ENCODE measurements around the gene PDE6D.

The PDE6D gene

GRCh38 chr2:231794383-231794782, 13.3 kb upstream of the PDE6D start:
- TF ChIP-seq TCF12 (IDR thresholded peaks at IDR 0.05; ENCODE audit: low read depth) (no peak), MAX (IDR thresholded peaks at IDR 0.05) (no peak), NFIC (IDR thresholded peaks at IDR 0.05) (no peak), CREB1 (IDR thresholded peaks at IDR 0.05; ENCODE audit: low read depth) (no peak), RAD21 (IDR thresholded peaks at IDR 0.05; ENCODE audit: low read depth) (no peak), ZBTB7A (IDR thresholded peaks at IDR 0.05; ENCODE audit: low read depth) (no peak), FOXM1 (IDR thresholded peaks at IDR 0.05; ENCODE audit: borderline replicate concordance, low read depth) (no peak), EGR1 (IDR thresholded peaks at IDR 0.05) (no peak), TEAD4 (IDR thresholded peaks at IDR 0.05) (no peak), YY1 (IDR thresholded peaks at IDR 0.05; ENCODE audit: low read depth) (no peak), REST (IDR thresholded peaks at IDR 0.05; ENCODE audit: low read depth) (no peak), CEBPB (IDR thresholded peaks at IDR 0.05) (no peak), TAF1 (IDR thresholded peaks at IDR 0.05; ENCODE audit: low read depth) (no peak), EP300 (IDR thresholded peaks at IDR 0.05; ENCODE audit: borderline replicate concordance) (no peak), USF1 (IDR thresholded peaks at IDR 0.05) (no peak)

- TF ChIP-seq RAD21 (IDR thresholded peaks at IDR 0.05; ENCODE audit: low read depth) (no peak), EGR1 (IDR thresholded peaks at IDR 0.05) (no peak), TAF1 (IDR thresholded peaks at IDR 0.05; ENCODE audit: low read depth) (no peak), USF1 (IDR thresholded peaks at IDR 0.05) (no peak), MAX (IDR thresholded peaks at IDR 0.05) (no peak), CEBPB (IDR thresholded peaks at IDR 0.05) (no peak), REST (IDR thresholded peaks at IDR 0.05; ENCODE audit: low read depth) (no peak), ZBTB7A (IDR thresholded peaks at IDR 0.05; ENCODE audit: low read depth) (no peak), CREB1 (IDR thresholded peaks at IDR 0.05; ENCODE audit: low read depth) (no peak), EP300 (IDR thresholded peaks at IDR 0.05; ENCODE audit: borderline replicate concordance) (no peak), FOXM1 (IDR thresholded peaks at IDR 0.05; ENCODE audit: borderline replicate concordance, low read depth) (no peak), TEAD4 (IDR thresholded peaks at IDR 0.05) (no peak)
These were observed 10.0 kb upstream of the PDE6D start for GRCh38 chr2:231791107-231791506.

- no peak for TF ChIP-seq NFIC (IDR thresholded peaks at IDR 0.05)
- no peak for TF ChIP-seq USF1 (IDR thresholded peaks at IDR 0.05)
- no peak for TF ChIP-seq CEBPB (IDR thresholded peaks at IDR 0.05)
- no peak for TF ChIP-seq TCF12 (IDR thresholded peaks at IDR 0.05; ENCODE audit: low read depth)
- TF ChIP-seq CREB1 (IDR thresholded peaks at IDR 0.05; ENCODE audit: low read depth), result no peak
- no peak for TF ChIP-seq TAF1 (IDR thresholded peaks at IDR 0.05; ENCODE audit: low read depth)
- no peak for TF ChIP-seq EGR1 (IDR thresholded peaks at IDR 0.05)
- no peak for TF ChIP-seq YY1 (IDR thresholded peaks at IDR 0.05; ENCODE audit: low read depth)
- no peak for TF ChIP-seq REST (IDR thresholded peaks at IDR 0.05; ENCODE audit: low read depth)
- TF ChIP-seq TEAD4 (IDR thresholded peaks at IDR 0.05), result no peak
- TF ChIP-seq RAD21 (IDR thresholded peaks at IDR 0.05; ENCODE audit: low read depth), result no peak; the same call in 1 of the 2 replicates
- no peak for TF ChIP-seq ZBTB7A (IDR thresholded peaks at IDR 0.05; ENCODE audit: low read depth)
- TF ChIP-seq MAX (IDR thresholded peaks at IDR 0.05), result no peak
- no peak for TF ChIP-seq FOXM1 (IDR thresholded peaks at IDR 0.05; ENCODE audit: borderline replicate concordance, low read depth)
- no peak for TF ChIP-seq EP300 (IDR thresholded peaks at IDR 0.05; ENCODE audit: borderline replicate concordance)
These were observed 5.8 kb upstream of the PDE6D start for GRCh38 chr2:231786917-231787292.

Data from Ishikawa (cell line).